Trophoblast cell (in vitro differentiated cells and primary cell): ENCODE results near the gene RHCG.

ENCODE experiments used
- DNase-seq, 2 donors: peaks; one replicate each; pipeline ENCODE4 v3.0.0-alpha.2; 2016
- H2AFZ ChIP-seq: 2 replicates; pipeline ENCODE4 v1.6.1; 2013; ENCODE audit warnings: low read length, moderate library complexity, mild to moderate bottlenecking; ENCODE audit not compliant: insufficient read depth, poor library complexity
- H2AK5ac ChIP-seq: 2 replicates; pipeline ENCODE4 v1.6.1; 2013; ENCODE audit warnings: mild to moderate bottlenecking, low read length
- H2BK120ac ChIP-seq: 2 replicates; pipeline ENCODE4 v1.6.1; 2013; ENCODE audit warnings: low read length, mild to moderate bottlenecking, moderate library complexity; ENCODE audit not compliant: insufficient read depth, poor library complexity
- H2BK12ac ChIP-seq: 2 replicates; pipeline ENCODE4 v1.6.1; 2013; ENCODE audit warnings: mild to moderate bottlenecking, low read length, moderate library complexity
- H2BK5ac ChIP-seq: 2 replicates; pipeline ENCODE4 v1.6.1; 2013; ENCODE audit warnings: low read length, low read depth, moderate library complexity, mild to moderate bottlenecking; ENCODE audit not compliant: poor library complexity
- H3K14ac ChIP-seq: 2 replicates; pipeline ENCODE4 v1.6.1; 2013; ENCODE audit warnings: mild to moderate bottlenecking, low read length
- H3K18ac ChIP-seq: 2 replicates; pipeline ENCODE4 v1.6.1; 2013; ENCODE audit warnings: mild to moderate bottlenecking, low read length
- H3K23ac ChIP-seq: 2 replicates; pipeline ENCODE4 v1.6.1; 2013; ENCODE audit warnings: low read length
- H3K27ac ChIP-seq: 2 replicates; pipeline ENCODE4 v1.5.1; 2013; ENCODE audit warnings: low read depth, mild to moderate bottlenecking, inconsistent platforms, low read length, moderate library complexity
- H3K27me3 ChIP-seq: 2 replicates; pipeline ENCODE4 v1.6.1; 2013; ENCODE audit warnings: inconsistent platforms, mild to moderate bottlenecking, low read length, moderate library complexity; ENCODE audit not compliant: insufficient read depth
- H3K36me3 ChIP-seq, 2 experiments: 1 replicate in 1 of 2; 2 replicates in 1 of 2; pipeline ENCODE4 v1.6.1; 2013; ENCODE audit warnings: low read length in 2 of 2, mild to moderate bottlenecking in 2 of 2, moderate library complexity in 1 of 2; ENCODE audit not compliant: insufficient read depth in 2 of 2, control insufficient read depth in 1 of 2
- H3K4ac ChIP-seq: 2 replicates; pipeline ENCODE4 v1.6.1; 2013; ENCODE audit warnings: low read depth, mild to moderate bottlenecking, low read length, moderate library complexity
- H3K4me1 ChIP-seq, 2 experiments: 1 replicate in 1 of 2; 2 replicates in 1 of 2; pipeline ENCODE4 v1.6.1; 2013; ENCODE audit warnings: low read length in 2 of 2, mild to moderate bottlenecking in 2 of 2, moderate library complexity in 1 of 2; ENCODE audit not compliant: insufficient read depth in 2 of 2, control insufficient read depth in 1 of 2
- H3K4me2 ChIP-seq: 2 replicates; pipeline ENCODE4 v1.6.1; 2013; ENCODE audit warnings: inconsistent platforms, mild to moderate bottlenecking, low read length, moderate library complexity
- H3K4me3 ChIP-seq: 2 replicates; pipeline ENCODE4 v1.5.1; 2013; ENCODE audit warnings: mild to moderate bottlenecking, low read depth, low read length, inconsistent platforms
- H3K79me1 ChIP-seq: one replicate; pipeline ENCODE4 v1.6.1; 2013; ENCODE audit warnings: low read length
- H3K79me2 ChIP-seq: 2 replicates; pipeline ENCODE4 v1.6.1; 2013; ENCODE audit warnings: low read length, mild to moderate bottlenecking; ENCODE audit not compliant: control insufficient read depth, insufficient read depth, poor library complexity
- H3K9ac ChIP-seq: 2 replicates; pipeline ENCODE4 v1.6.1; 2013; ENCODE audit warnings: mild to moderate bottlenecking, low read length
- H3K9me3 ChIP-seq: 2 replicates; pipeline ENCODE4 v1.6.1; 2013; ENCODE audit warnings: low read depth, mild to moderate bottlenecking, control low read depth, inconsistent platforms, low read length; ENCODE audit not compliant: insufficient read depth
- H4K12ac ChIP-seq: 2 replicates; pipeline ENCODE4 v1.6.1; 2013; ENCODE audit warnings: low read depth, mild to moderate bottlenecking, low read length, moderate library complexity
- H4K8ac ChIP-seq: 2 replicates; pipeline ENCODE4 v1.6.1; 2013; ENCODE audit warnings: low read depth, mild to moderate bottlenecking, low read length, moderate library complexity
- H4K91ac ChIP-seq: one replicate; pipeline ENCODE4 v1.6.1; 2013; ENCODE audit warnings: low read depth, mild to moderate bottlenecking, low read length, moderate library complexity
- WGBS: extraction: QIAGEN DNeasy Blood & Tissue Kit; methylation state at CpG from one replicate; pipeline ENCODE4 v1.1.7; 2013; ENCODE audit warnings: missing lambda C conversion rate; ENCODE audit not compliant: insufficient read length, insufficient coverage; ENCODE audit errors: extremely low coverage; 5-methylcytosine and 5-hydroxymethylcytosine counted together

Gene RHCG

DNA sequence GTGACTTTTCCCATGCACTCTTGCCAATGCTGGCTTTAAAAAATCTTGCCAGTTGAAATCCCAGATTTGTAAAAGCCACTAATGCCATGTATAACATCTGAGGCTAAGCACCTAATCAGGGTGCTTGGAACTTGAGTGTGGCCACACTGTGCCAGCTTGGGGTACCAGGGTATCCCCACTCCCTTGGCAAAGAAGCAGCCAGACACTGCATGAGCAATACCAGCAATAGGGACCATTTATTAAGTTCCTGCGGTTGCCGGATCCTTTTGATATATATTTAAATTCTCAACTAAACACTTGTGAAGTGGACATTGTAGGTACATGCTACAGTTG is 2.2 kb upstream of the RHCG start:
- DNase-seq: no peak
- Histone ChIP-seq H3K4me1 (peaks cover 4% of the 10 kb centered on the region in 2 experiments), H3K14ac (no peak overlapping the region), H3K79me2 (no peaks in the 10 kb centered on the region), H2AK5ac (no peak overlapping the region), H4K91ac (no peak overlapping the region), H3K9ac (no peak overlapping the region), H3K4me3 (no peak overlapping the region), H3K79me1 (no peaks in the 10 kb centered on the region), H3K27ac (no peak overlapping the region), H3K23ac (no peak overlapping the region), H2BK120ac (no peak overlapping the region), H2AFZ (no peak overlapping the region), H3K18ac (no peak overlapping the region), H3K36me3 (no peaks in the 10 kb centered on the region), H4K12ac (no peak overlapping the region), H4K8ac (no peak overlapping the region), H3K4me2 (no peak overlapping the region), H3K4ac (no peak overlapping the region), H3K27me3 (peaks cover 16% of the 10 kb centered on the region), H3K9me3 (no peaks in the 10 kb centered on the region), H2BK12ac (no peak overlapping the region), H2BK5ac (no peak overlapping the region)
- WGBS: no CpG with 5 or more reads among the region's 2 CpGs

DNA sequence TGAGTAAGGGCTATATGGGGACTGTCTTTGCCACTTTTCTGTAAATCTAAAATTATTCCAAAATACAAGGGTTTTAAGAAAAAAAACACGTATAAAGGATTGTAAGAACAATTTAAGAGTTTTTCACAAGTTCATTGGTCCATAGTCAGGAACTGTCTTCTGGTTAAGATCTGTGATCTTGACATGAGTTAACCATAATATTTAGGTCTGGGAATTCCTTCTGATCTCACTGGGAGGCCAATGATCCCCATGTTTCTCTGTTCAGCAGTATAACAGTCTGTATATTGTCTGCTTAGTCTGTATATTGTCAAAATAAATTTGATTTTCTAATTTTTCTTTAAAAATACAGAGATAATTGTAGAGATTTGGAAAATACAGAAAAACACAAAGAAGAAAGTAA is 848 bp upstream of the RHCG start:
- Histone ChIP-seq H3K9ac (no peak overlapping the region), H3K4me1 (peaks cover 4% of the 10 kb centered on the region in 2 experiments), H2BK120ac (no peak overlapping the region), H2AFZ (no peak overlapping the region), H3K27ac (no peak overlapping the region), H3K4me3 (no peak overlapping the region), H3K14ac (no peak overlapping the region), H4K8ac (no peak overlapping the region), H4K12ac (no peak overlapping the region), H3K18ac (no peak overlapping the region), H3K4me2 (no peak overlapping the region), H2BK5ac (no peak overlapping the region), H2AK5ac (no peak overlapping the region), H3K27me3 (peaks cover 16% of the 10 kb centered on the region), H3K79me2 (no peaks in the 10 kb centered on the region), H2BK12ac (no peak overlapping the region), H4K91ac (no peak overlapping the region), H3K79me1 (no peaks in the 10 kb centered on the region), H3K4ac (no peak overlapping the region), H3K23ac (no peak overlapping the region), H3K36me3 (no peaks in the 10 kb centered on the region), H3K9me3 (no peaks in the 10 kb centered on the region)
- WGBS: no CpG with 5 or more reads among the region's 1 CpG
- no peak for DNase-seq

DNA sequence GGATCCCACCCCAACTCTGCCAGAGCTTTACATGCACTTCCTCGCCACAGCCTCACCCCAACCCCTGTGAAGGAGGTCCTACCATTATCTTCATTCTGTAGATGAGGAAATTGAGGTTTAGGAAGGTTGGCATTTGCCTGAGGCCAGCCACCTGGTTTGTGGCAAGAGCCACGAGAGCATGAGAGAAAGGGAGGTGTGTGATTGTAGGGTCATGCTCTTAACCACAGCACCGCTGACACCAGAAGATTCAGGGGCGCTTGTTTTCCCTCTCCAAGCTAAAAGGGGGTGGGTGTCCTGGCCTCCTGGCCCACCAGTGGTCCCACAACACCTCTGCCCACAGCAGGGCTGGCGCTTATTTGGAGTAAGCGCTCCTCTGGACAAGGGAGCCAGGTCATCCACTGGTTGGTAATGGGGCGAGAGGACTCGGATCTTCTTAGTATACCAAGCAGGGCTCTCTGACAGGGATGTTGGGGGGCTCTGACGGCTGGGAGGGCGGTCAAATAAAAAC is 691 bp downstream of the RHCG start:
- H3K27ac ChIP-seq: no peak overlapping the region
- DNase-seq: no peak
- no peak overlapping the region for H3K4ac ChIP-seq
- no peaks in the 10 kb centered on the region for H3K79me2 ChIP-seq
- H3K9me3 ChIP-seq: no peaks in the 10 kb centered on the region
- no peak overlapping the region for H2BK5ac ChIP-seq
- H3K14ac ChIP-seq: no peak overlapping the region
- H2BK12ac ChIP-seq: no peak overlapping the region
- H3K4me3 ChIP-seq: no peak overlapping the region
- H4K8ac ChIP-seq: no peak overlapping the region
- no CpG with 5 or more reads among the region's 10 CpGs for WGBS
- no peaks in the 10 kb centered on the region for H3K79me1 ChIP-seq
- H3K36me3 ChIP-seq: no peaks in the 10 kb centered on the region
- no peak overlapping the region for H3K9ac ChIP-seq
- no peak overlapping the region for H3K18ac ChIP-seq
- H3K4me1 ChIP-seq: peaks cover 4% of the 10 kb centered on the region in 2 experiments
- H3K23ac ChIP-seq: no peak overlapping the region
- H4K12ac ChIP-seq: no peak overlapping the region
- no peak overlapping the region for H3K4me2 ChIP-seq
- no peak overlapping the region for H4K91ac ChIP-seq
- H2AK5ac ChIP-seq: no peak overlapping the region
- H3K27me3 ChIP-seq: peaks cover 16% of the 10 kb centered on the region
- no peak overlapping the region for H2BK120ac ChIP-seq
- H2AFZ ChIP-seq: no peak overlapping the region

- Histone ChIP-seq H3K9me3 (no peaks in the 10 kb centered on the region), H3K23ac (no peak overlapping the region), H3K4me1 (peaks cover 4% of the 10 kb centered on the region in 2 experiments), H3K79me1 (no peaks in the 10 kb centered on the region), H3K9ac (peak overlapping the region; percentile 28), H3K18ac (no peak overlapping the region), H2AFZ (no peak overlapping the region), H4K8ac (no peak overlapping the region), H3K36me3 (no peaks in the 10 kb centered on the region), H2BK120ac (no peak overlapping the region), H2AK5ac (no peak overlapping the region), H3K4me2 (no peak overlapping the region), H3K4ac (no peak overlapping the region), H3K79me2 (no peaks in the 10 kb centered on the region), H4K12ac (no peak overlapping the region), H2BK12ac (no peak overlapping the region), H3K27ac (no peak overlapping the region), H4K91ac (no peak overlapping the region), H3K14ac (no peak overlapping the region), H3K4me3 (no peak overlapping the region), H2BK5ac (no peak overlapping the region), H3K27me3 (peaks cover 16% of the 10 kb centered on the region)
- no CpG with 5 or more reads among the region's 7 CpGs for WGBS
- peak; percentile 38 to 65 for DNase-seq
Measured at GRCh38 chr15:89494941-89495637, 1.3 kb downstream of the RHCG start.
